HG02852 (cell line): Measurements from ENCODE around the gene TRPM1.

Experiments
- ATAC-seq: cut with Tn5 transposase; IDR thresholded peaks from one replicate; pipeline ENCODE4 v1.9.1; 2021; ENCODE audit warnings: mild to moderate bottlenecking, moderate library complexity; ENCODE audit not compliant: unreplicated experiment

TRPM1 gene

GRCh38 chr15:30984118-30984517 lies 117.4 kb downstream of the TRPM1 start:
- ATAC-seq: no peak

- ATAC-seq: no peak
Measured at GRCh38 chr15:30979457-30979856, 122.1 kb downstream of the TRPM1 start.

DNA sequence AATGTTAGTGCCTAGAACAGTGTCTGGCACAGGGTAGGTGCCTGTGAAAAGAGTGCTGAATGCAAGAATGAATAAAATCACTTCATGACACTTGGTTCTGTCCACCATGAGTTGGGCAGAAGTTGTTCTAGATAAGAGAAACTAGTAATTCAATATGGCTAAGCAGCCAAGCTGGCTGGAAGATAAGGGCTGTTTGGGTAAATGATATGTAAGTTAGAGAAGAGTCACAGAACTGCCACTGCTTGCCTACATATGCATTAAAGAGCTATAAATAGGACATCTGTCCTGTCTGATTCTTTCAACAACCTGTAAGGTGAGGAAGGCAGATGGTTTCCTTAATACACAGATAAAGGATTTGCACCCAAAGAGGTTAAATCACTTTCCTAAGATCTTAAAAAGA lies 123.2 kb downstream of the TRPM1 start:
- no peak for ATAC-seq

DNA sequence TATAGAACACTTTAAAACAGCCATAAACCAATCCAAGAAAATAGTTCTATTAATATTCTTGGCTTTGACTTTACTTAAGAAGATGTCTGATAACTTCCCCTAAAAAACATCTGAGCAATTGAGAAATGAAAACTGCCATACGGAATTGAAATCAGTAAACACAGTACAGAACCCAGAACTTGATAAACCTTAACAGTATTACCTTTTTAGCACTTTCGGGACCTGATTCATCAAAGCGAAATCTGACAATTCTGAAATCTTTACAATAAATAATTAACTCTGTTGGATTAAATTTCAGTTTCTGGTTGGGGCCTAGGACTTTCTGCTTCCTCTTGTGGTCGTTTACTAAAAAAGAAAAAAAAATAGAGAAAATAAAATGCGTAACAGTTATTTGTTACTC lies 127.4 kb downstream of the TRPM1 start:
- no peak for ATAC-seq

DNA sequence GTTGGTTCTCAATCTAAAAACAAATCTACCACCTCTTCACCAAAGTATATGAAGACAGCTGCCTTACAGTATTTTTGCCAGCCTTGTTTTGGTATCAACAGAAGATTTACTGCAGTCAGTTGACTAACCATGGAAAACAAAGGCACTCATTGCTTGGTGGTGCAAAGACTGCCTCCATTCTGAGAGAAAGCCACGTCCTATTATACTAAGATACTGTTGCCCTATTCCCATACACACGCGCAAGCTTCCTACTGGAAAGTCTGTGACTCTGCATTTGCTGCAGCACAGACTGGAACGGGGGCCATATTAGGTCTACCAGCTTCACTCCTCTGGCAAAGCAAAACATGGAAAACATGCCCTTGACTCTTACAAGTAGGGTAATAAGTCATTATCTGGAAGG lies 128.1 kb downstream of the TRPM1 start:
- no peak for ATAC-seq

GRCh38 chr15:30969724-30970123 lies 131.8 kb downstream of the TRPM1 start:
- ATAC-seq: no peak

- no peak for ATAC-seq
Measured at GRCh38 chr15:30963681-30964080, 137.8 kb downstream of the TRPM1 start.

DNA sequence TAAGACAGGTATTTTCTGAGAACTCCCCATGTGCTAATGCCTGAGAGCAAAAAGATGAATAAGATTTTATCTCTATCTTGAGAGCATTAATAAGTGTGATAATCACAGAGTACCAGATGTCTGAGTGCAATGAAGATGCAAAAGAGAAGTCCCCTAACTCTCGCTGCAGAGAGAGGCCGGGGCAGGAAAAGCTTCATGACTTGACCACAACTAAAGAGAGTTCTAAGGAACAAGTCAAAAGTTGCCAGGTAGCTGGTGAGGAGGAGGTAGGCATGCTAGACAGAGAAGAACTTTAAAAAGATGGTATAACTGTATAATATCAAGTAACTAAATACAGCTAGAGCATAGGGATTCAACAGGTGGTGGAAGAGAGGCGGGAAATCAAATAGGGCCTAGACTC lies 138.9 kb downstream of the TRPM1 start:
- ATAC-seq: no peak

GRCh38 chr15:30962079-30962478 lies 139.4 kb downstream of the TRPM1 start:
- ATAC-seq: no peak

DNA sequence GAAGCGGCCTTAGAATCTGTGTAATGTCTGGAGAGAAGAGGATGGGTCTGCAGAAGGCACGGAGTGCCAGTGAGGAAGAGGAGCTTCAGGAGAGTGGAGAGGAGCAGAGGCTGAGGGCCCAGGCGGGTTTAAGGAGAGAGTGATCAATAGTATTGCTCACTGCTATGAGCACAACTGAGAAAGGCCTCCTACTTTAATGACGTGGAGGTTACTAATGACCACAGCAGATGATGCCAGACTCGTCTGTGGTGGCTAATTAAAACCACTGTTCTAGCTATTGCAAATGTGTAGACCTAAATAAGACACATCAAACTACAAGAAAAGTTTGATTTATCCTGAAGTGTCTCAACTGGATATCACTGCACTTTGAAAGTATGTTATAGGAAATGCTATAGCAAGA lies 143.3 kb downstream of the TRPM1 start:
- no peak for ATAC-seq

DNA sequence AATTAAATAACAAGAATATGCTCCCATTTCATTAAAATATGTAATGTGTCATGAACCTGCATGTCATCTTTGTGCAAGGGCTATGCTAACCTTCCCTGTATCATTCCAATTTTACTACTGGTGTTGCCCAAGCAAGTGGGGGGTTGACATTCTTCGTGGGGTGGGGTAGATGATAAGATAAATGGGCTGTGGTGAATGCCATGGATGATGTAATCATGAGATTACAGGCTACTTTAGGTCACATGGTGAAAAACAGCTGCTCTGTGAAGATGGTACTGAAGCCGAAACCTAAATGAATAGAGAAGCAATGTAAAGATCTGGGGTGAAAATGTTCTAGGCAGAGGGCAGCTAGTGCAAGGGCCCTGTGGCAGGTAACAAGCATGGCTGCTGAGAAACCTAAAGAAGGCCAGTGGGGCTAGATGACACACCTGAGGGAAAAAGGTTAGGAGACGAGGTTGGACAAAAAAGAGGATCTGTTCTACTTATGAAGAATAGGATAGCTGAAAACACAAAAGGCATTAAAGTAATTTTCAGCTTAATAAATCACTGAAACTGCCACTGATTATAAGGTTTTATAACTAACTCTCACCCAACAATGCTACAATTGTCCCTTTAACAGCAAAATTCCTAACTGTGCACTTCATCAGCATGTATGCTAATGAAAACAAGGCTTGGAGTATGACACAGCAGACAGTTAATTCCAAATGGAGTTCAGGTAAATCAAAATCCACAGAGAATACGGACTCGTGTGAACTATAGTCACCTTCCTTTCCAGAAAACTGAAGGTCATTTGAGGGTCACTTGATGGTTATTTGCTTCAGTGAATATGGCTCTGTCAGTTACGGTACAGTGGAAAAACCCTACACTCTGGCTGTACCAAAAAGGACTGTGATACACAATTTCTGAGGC lies 145.1 kb downstream of the TRPM1 start:
- no peak for ATAC-seq

GRCh38 chr15:30954674-30955073 lies 146.9 kb downstream of the TRPM1 start:
- ATAC-seq: no peak

DNA sequence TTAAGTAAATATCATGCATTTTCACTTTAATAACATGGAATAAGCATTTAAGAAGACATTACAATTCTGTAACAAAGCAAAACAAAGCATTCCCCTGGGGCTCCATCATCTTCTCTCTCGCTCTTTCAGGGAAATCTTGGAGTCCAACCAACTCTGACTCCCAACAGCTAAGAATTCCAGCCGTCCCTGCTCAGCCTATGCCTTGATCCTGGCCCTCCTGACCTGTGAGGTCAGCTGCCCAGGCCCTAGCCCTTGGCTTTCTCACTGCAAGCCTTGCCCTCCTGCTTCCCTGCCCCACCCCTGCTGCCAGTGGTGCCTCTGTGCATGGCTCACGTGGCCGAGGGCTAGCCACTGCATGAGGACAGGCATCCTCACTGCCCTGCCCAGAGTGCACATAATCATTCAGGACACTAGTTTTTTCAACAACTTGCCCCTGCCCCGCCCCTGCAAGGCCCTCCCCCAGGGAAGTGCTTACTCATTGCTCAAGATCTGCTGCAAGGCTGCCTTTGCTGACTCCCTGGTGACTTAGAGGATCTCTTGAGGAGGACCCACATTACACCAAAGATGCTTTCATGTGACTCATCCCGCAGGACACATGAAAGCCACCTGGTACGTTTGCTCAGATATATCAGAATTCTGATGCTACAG lies 147.7 kb downstream of the TRPM1 start:
- ATAC-seq: no peak

DNA sequence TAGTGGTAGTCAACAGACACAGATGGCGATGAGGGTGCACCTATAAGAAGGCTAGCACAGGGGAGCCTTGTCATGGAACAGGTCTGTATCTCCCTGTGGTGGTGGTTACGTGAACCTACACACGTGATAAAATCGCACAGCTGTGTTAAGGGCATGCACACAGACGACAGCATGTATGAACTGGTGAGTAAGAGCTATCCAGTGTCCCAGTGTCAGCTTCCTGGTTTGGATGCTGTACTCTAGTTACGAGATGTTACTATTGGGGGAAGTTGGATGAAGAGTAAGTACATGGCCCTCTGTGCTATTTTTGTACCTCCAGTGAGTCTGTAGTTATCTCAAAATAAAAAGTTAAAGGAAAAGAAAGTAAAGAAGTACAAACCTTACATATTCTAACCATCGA lies 148.3 kb downstream of the TRPM1 start:
- ATAC-seq: no peak
